ENCODE data around the gene LSM3. TPM values are rescaled to one million over a fixed set of nuclear protein-coding genes. Genes with fewer than 3 reads are reported as not detected.

LSM3 gene
- total and polyA plus RNA-seq, 9 of the 15 experiments (the other 6 are each of a cell fraction or from before 2014, with no cell fraction given), result 33.8 to 203 (median 61.2) TPM

DNA sequence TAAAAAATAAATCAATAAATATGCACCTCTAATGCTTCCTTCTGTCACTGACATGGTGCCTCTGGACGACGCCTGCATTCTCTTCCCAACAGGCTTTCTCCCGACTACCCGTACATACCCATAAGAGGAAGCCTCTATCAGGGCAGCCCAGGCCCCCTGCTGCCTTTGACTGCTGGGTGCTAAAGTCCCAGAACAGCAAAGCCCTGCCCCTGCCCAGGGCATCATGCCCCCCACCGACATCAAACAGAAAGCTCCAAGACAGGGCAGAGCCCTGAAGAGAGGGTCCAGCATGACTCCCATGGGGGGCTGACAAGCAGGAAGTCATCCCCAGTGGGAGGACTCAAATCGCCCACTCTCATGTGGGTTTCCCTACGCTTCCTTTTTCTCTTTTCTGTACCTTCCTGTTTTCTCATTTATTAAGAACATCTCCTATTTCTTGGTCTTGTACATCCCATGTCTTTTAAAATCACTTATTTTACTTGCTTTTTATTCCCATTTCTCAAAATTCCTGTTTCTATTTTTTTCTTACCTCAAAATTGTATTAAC, 23.6 kb upstream of the LSM3 start:
- 91% methylated on average over 7 of the region's 7 CpGs for WGBS (ENCODE audit: insufficient coverage, low coverage, missing lambda C conversion rate)
- Histone ChIP-seq H3K4me2 (ENCODE audit: insufficient read depth, low read length) (no peak overlapping the region), H3K4me3 (no peak overlapping the region), H3K79me2 (ENCODE audit: control insufficient read depth, insufficient read depth, low read length) (no peaks in the 10 kb centered on the region), H3K4me1 (replicated peaks in 1 of 2; ENCODE audit: control insufficient read depth in 2 of 2, insufficient read depth in 2 of 2, low read length in 2 of 2) (no peaks in the 10 kb centered on the region; a peak in 1 of 5 replicates), H3K36me3 (ENCODE audit: control insufficient read depth, insufficient read depth, low read length) (peaks cover 86% of the 10 kb centered on the region), H3K27ac (ENCODE audit: extremely low read depth, low read depth, low read length) (no peak overlapping the region), H3K9me3 (replicated peaks; ENCODE audit: control insufficient read depth, insufficient read depth, low read depth, low read length) (no peaks in the 10 kb centered on the region), H3K9ac (ENCODE audit: insufficient read depth in 1 of 2, low read depth in 2 of 2, low read length in 2 of 2) (no peak overlapping the region), H3K9me1 (ENCODE audit: control insufficient read depth, insufficient read depth, low read length) (no peaks in the 10 kb centered on the region), H4K20me1 (replicated peaks; ENCODE audit: control insufficient read depth, insufficient read depth, low read length) (no peaks in the 10 kb centered on the region; the same call in 1 of the 2 replicates), H3K27me3 (ENCODE audit: control insufficient read depth in 2 of 2, insufficient read depth in 2 of 2, low read length in 2 of 2) (no peaks in the 10 kb centered on the region), H2AFZ (ENCODE audit: low read depth, low read length) (no peak overlapping the region)
- TF ChIP-seq ELF4 (CRISPR knock-in tag; IDR thresholded peaks at IDR 0.05) (no peak), ZNF551 (CRISPR knock-in tag; IDR thresholded peaks at IDR 0.05) (no peak), XRCC4 (IDR thresholded peaks at IDR 0.05; ENCODE audit: extremely low read depth, insufficient read depth, insufficient read length) (no peak), RBFOX2 (IDR thresholded peaks at IDR 0.05; ENCODE audit: low read depth, low read length) (0 out of 2 replicates have a peak, but pooled peaks have one; percentile 22), ZFP1 (CRISPR knock-in tag; IDR thresholded peaks at IDR 0.05) (no peak), ZSCAN29 (IDR thresholded peaks at IDR 0.05) (no peak)
- TF ChIP-seq, protein P1, sequence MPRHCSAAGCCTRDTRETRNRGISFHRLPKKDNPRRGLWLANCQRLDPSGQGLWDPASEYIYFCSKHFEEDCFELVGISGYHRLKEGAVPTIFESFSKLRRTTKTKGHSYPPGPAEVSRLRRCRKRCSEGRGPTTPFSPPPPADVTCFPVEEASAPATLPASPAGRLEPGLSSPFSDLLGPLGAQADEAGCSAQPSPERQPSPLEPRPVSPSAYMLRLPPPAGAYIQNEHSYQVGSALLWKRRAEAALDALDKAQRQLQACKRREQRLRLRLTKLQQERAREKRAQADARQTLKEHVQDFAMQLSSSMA (CRISPR knock-in tag; IDR thresholded peaks at IDR 0.05), result no peak
- TF ChIP-seq, protein P2, sequence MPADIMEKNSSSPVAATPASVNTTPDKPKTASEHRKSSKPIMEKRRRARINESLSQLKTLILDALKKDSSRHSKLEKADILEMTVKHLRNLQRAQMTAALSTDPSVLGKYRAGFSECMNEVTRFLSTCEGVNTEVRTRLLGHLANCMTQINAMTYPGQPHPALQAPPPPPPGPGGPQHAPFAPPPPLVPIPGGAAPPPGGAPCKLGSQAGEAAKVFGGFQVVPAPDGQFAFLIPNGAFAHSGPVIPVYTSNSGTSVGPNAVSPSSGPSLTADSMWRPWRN (IDR thresholded peaks at IDR 0.05; ENCODE audit: low read depth), result no peak
- FAIRE-seq (no peak), ATAC-seq (no peak), DNase-seq (ENCODE audit: extremely low read depth in 1 of 4, low spot score in 3 of 4) (no peak)
- intact Hi-C loops (cut with micrococcal nuclease), result no loop called here
- no TSS peak for BruUV-seq (replicated peaks)
- ChIA-PET CTCF (ENCODE audit: low intra/inter-chr PET ratio) (no interaction called here), POLR2A (interaction anchor here (0.9 to 3.6 kb wide), 2 partner anchors 10 kb away, joined by 5 to 18 read pairs; no protein-coding TSS in a partner anchor)
- in situ Hi-C loops (cut with MboI), result no loop called here

All from K562 (cell line).